Left cardiac atrium (tissue), 4 donors: Measurements from ENCODE around the gene MIOS. TPM values are rescaled to one million over a fixed set of nuclear protein-coding genes. Genes with fewer than 3 reads are reported as not detected.

ENCODE experiments used
- ATAC-seq, 2 donors: fragments of 200-7000 bp; cut with Tn5 transposase; one replicate each; pipeline ENCODE4 v1.9.1; 2020; ENCODE audit warnings: mild to moderate bottlenecking in 2 of 2, moderate library complexity in 2 of 2
- DNase-seq: peaks from one replicate; pipeline ENCODE4 v3.0.0-alpha.2; 2020
- intact Hi-C, 2 donors: fragments of 100-400 bp; cut with DNase I; formaldehyde crosslinking; loops; one replicate each; pipeline versions ENCODE4 v1.14.1 to v1.15.1; 2022 to 2023
- total RNA-seq, 2 donors: library from RNA; stranded (reverse); fragmentation: NEBNext Ultra II Directional; extraction: Animal tissue kit (Norgen Biotek cat#: 25700); gene quantifications; one replicate each; pipeline ENCODE4 v1.2.1, GENCODE V29; 2021
- donor health status: DM: no; HTN: yes; CAD: no.
- donor health status: DM: no; HTN: yes; CAD: no; lungs with severe emphysema.
- donor health status: DM: yes; HTN: yes; CAD: no.
- donor health status: Dilated cardiomyopathy.

The MIOS gene
- total RNA-seq, 2 donors from 2014 or later = 19.7 to 21.7 TPM

DNA sequence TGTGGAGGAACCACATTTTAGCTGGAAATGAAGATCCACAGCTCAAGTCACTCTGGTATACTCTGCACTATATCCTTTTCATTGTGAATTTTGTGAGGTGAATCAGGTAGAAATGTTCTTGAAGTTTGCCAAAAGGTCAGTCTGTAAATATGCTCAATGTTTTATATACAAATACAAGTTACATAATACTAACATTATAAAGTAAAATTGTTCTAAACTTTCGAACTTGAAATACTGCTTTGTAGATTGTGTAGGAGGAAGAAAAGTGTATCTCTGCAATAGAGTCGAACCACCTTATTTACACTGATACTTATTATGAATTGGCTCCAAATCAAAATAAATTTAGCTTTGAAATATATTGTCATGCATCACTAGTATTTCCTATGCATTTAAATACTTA is 7.0 kb downstream of the MIOS start:
- intact Hi-C loops = no loop called here
- ATAC-seq = no peak
- no peak for DNase-seq

GRCh38 chr7:7576344-7576743 is 9.7 kb downstream of the MIOS start:
- intact Hi-C loops = no loop called here
- ATAC-seq (no peak), DNase-seq (no peak)

DNA sequence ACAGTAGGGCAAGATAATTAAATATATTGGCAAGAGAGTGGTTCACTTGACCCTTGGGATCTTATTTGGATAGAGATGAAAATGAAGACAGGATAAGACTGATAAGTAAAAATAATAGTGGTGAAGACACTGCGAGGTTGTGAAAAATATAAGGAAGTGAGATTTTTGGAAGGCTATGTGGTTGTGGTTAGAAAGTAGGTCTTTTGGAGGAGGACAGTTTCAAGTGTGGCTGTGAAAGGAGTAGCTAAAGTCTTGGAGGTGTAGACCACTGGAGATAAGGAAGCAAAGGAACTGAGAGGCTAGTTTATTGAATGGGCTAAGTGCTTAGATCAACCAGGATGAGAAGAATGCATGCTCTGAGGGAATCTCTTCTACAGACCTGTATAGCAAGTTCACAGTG is 11.2 kb downstream of the MIOS start:
- DNase-seq = no peak
- intact Hi-C loops = no loop called here
- ATAC-seq = no peak

DNA sequence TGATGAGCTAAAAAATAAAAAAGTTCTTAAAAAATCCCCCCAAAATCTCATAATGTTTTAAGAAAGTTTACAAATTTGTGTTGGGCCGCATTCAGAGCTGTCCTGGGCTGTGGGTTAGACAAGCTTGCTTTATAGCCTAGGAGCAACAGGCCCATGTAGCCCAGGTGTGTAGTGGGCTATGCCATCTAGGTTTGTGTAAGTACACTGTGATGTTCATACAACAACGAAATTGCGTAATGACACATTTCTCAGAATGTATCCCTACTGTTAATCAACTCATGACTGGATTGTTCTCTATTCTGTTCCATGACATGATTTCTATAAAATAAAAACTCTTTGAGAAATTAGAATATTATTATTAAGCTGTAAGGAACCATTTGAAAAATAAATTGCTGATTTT is 13.0 kb downstream of the MIOS start:
- intact Hi-C loops = no loop called here
- ATAC-seq = no peak
- DNase-seq = no peak

DNA sequence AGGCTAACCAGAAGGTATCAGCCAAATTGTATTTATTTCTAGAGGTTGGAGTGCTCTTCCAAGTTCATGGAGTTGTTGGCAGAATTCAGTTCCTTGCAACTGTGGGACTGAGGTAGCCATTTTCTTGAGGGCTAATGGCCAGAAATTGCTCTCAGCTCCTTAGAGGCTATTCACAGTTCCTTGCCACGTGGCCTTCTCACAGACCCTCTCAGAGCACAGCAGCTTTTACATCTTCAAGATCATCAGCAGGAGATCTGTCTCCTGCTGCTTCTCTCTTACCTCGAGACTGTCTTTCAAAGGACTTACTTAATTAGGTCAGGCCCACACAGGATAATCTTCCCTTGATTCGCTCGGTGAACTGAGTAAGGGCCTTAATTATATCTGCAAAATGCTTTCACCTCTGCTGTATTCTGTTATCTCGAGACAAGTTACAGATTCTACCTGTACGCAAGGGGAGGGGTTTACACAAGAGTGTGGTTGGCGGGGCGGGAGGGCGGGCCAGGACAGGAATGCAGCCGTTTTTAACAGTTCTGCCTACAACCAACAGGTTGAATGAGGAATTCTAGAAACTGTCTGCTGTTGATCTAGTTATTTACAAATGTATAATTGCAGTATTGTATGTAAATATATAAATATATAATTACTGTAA is 15.0 kb downstream of the MIOS start:
- ATAC-seq = no peak
- intact Hi-C loops = no loop called here
- DNase-seq = no peak

- intact Hi-C loops = no loop called here
- DNase-seq = no peak
- no peak for ATAC-seq
These were observed 15.9 kb downstream of the MIOS start for GRCh38 chr7:7582596-7582995.

DNA sequence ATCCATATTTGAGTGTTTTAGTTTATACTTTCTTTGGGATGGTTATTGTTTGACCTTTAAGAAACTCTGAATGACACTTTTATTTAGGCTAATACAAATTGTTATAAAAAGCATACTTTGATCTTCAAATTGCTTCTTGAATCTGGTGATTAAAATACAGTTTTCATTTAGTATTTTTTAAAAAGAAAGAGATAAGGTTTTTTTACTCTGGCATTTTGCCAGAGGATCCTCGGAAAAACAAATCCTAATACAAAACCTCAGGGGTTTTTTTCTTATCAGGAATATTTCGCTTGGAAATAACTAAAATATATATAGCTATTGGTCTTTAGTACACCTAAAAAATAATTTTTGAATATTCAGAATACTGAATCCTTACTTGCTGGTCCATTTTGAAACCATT is 17.0 kb downstream of the MIOS start:
- intact Hi-C loops = no loop called here
- ATAC-seq = no peak

DNA sequence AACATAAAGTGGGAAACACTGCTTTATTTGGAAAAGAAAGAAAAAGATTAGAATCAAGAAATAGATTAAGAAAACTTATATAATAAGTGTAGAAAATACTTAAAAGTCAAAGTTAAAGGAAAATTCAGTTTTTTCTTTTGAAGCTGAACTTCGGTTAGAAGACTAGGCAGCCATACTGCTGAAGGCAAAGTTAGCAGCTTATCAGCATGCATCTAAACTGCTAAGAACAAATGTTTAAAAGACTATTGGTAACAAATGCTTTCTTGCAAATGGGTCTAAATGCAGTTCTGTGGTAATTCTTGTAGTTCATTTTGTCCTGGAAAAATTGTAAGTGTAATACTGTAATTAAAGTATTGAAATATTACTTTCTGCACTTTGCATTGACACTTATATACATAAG is 18.0 kb downstream of the MIOS start:
- intact Hi-C loops = no loop called here
- DNase-seq = no peak
- no peak for ATAC-seq

More for the DNA sequence above, 17.0 kb downstream of the MIOS start:
- DNase-seq = no peak

- ATAC-seq (no peak), DNase-seq (no peak)
- intact Hi-C loops = no loop called here
These were observed 18.7 kb downstream of the MIOS start for GRCh38 chr7:7585241-7585928.

- intact Hi-C loops = loop anchor here in 1 of 2 donors (5.0 kb wide), 1 partner anchor 622 kb away; no protein-coding TSS in a partner anchor
- ATAC-seq (no peak), DNase-seq (no peak)
These were observed 28.8 kb downstream of the MIOS start for GRCh38 chr7:7595451-7595850.

DNA sequence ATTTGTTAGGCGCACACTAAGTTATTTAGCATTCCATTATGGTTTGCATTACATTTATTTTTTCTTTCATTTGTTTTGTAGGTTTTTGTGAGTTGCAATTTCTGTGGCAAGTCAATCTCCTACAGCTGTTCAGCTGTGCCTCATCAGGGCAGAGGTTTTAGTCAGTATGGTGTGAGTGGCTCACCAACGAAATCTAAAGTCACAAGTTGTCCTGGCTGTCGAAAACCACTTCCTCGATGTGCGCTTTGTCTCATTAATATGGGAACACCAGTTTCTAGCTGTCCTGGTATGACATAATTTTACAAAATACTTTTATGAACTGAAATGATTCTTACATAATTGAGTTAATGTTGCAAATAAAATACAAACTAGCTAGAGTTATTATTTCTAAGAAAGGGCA is 29.5 kb downstream of the MIOS start:
- intact Hi-C loops = loop anchor here in 1 of 2 donors (5.0 kb wide), 1 partner anchor 621 kb away; no protein-coding TSS in a partner anchor
- ATAC-seq = no peak
- DNase-seq = no peak

DNA sequence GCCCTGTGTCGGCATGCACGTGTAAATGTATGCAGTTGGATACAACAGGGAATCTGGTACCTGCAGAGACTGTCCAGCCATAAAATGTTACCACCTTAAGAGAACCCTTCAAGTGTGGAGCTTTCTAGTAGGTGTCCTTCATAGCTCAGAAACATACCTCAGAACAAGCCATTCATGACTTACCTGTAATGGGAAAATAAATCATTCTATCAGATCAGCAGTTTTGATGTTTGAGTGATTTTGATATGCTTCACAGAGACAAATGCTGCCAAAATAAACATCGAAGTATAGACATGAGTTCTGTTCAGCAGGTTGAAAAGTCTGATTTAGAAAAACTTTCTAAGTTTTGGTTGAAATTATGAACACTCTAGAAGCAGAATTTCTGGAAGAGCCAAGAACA is 40.3 kb downstream of the MIOS start:
- no peak for ATAC-seq
- intact Hi-C loops = no loop called here
- no peak for DNase-seq

DNA sequence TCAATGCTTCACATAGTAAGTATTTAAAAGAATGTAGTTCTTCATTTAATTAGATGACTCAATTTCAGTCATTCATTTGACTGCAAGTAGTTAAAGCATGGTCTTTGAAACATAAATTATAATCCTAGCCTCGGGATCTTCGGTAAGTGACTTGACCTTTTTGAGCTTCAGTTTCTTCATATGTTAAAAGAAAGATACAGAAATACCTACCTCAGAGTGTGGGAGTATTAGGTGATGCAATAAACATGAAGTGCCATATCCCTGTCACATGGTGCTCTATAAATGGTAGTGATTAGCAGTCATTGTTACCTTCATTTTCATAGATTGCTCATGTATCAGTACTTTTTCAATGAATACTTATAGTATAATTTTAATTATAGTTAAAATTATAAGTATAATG is 42.6 kb downstream of the MIOS start:
- no peak for ATAC-seq
- intact Hi-C loops = no loop called here

GRCh38 chr7:7612519-7612918 is 45.8 kb downstream of the MIOS start:
- no peak for ATAC-seq
- intact Hi-C loops = no loop called here
- DNase-seq = no peak

More for the DNA sequence above, 42.6 kb downstream of the MIOS start:
- no peak for DNase-seq

DNA sequence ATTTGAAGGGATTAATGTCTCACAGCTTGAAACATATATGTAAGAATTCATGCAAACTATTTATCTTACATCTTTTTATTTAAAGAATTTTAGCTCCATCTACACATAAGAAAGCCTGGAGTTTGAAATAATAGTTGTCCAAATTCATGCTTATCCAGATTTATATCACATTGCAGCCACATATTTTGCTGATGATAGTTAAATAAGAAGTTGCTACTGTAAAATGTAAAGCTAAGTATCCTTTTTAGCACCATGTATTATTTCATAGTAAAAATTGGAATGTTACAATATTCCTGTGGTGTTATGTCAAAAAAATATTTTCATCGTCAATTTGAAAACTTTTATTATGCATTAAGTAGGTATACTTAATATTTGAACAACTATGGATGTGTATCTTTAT is 46.5 kb downstream of the MIOS start:
- DNase-seq (no peak), ATAC-seq (no peak)
- intact Hi-C loops = no loop called here

DNA sequence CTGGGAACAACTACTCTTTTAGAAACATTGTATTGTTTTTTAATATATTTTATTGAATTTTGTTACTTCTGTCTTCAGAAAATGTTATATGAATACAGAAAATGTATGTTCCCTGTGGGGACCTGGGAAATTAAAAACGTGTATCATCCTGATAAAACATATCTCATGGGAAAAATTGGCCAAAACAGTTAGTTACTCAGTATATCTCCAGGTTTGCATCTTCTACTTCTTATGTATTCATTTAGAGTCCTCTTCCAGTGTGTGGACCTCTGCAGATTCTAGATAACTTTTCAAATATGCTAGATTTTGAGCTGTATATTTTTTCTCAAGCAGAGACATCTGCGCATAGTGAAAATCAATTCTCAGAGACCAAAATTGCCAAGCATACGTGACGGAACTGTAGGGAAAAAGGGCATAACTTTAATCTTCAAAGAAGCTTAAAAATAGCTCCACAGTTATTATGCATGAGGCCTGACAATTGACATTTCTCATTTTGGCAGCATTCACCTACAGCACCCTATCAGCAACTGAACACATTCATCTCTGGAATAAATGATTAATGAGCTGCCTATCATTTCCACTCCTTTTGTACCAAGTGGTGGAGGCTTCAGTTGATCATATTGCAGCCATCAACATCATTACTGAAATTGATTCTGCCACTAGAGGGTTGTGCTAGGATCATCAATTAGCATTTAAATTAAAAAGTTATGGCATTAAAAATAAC is 47.5 kb downstream of the MIOS start:
- ATAC-seq (no peak), DNase-seq (no peak)
- intact Hi-C loops = no loop called here

GRCh38 chr7:7617550-7617949 is 50.9 kb downstream of the MIOS start:
- no peak for ATAC-seq

DNA sequence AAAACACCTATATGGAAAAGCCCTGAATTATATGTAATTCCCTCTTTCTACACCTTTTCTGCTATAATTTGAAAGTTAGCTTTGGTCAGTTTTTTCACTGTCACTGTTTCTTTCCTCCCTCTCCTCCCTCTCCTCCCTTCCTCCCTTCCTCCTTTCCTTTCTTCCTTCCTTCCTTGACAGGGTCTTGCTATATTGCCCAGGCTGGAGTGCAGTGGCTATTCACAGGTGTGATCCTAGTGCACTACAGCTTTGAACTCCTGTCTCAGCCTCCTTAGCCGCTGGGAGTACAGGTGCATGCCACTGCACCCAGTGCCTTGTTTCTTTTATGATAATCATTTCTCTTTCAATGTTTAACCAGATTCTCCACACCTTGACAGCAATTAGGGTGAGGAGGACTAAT is 51.7 kb downstream of the MIOS start:
- ATAC-seq (no peak), DNase-seq (no peak)
- intact Hi-C loops = no loop called here

More at GRCh38 chr7:7617550-7617949, 50.9 kb downstream of the MIOS start:
- intact Hi-C loops = no loop called here
- no peak for DNase-seq

DNA sequence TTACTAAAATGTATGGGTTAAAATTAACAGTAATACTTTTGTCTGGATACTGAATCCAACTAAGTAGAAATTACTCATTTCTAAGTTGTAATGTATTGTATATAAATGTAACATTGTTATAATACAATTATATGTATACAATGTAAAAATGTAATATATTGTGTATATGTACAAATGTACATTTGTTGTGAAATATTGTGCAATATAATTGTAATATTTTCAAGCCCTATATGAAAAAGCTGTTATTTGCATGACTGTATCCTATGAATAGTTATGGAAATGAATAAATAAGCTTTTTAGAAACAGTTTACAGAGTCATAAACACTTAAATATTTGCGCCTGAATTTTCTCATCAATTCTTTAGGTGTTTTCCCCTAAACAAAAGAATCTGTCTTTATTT is 53.6 kb downstream of the MIOS start:
- DNase-seq = no peak
- intact Hi-C loops = no loop called here
- ATAC-seq = no peak

DNA sequence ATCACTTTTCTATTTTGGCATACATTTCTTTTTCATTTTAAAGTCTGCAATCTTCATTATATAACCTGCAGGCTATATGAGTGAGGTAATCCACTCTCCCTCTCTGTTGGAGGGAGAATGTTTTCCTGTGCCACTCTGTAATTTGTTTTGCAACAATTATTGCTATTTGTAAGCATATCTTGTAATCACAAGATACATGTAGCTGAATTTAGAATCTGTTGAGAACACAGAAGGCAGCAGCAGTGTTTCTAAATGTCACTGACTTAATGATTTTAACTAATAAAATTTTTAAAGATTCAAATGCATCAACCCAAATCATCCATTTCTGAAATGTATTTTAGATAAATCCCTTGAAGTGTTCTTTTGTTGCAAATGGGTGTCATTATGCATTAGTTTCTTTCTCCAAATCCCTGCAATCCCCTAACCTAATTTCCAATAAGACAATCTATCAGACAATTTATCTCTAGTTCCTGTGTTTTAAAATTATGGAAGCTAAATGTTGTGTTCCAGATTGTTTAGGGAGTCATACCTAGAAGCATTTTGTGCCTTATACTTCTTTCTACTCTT is 54.0 kb downstream of the MIOS start:
- ATAC-seq (no peak), DNase-seq (no peak)
- intact Hi-C loops = no loop called here
